Measurements from ENCODE around the gene PCDH15.
"Not testable (repeated sequence)": the region's sequence is repeated elsewhere in the genome, so short reads cannot be mapped to it uniquely, and the experiment has no call there.

Gene PCDH15

DNA sequence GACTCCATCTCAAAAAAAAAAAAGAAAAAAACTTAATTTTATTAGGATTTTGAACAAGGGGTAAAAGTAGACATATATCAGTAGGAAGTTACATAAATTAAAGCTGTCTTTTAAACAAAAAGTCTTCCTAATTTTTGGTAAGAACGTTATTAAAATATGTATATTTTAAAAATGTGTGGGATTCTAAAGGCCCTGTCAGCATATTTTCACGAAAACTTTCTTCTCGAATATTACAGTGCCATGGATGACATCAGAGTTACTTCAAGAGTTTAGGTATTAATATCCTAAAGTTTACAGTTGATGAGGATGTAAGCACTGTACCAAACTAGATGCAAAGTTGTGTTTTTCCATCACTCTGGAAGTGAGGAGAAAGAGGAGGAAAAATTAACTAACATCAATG, 820.8 kb downstream of the PCDH15 start:
- DNase-seq (ENCODE audit: low read depth), result no peak

GRCh38 chr10:53978301-53978700, 822.7 kb downstream of the PCDH15 start:
- DNase-seq (ENCODE audit: low read depth), result no peak

GRCh38 chr10:53977267-53977666, 823.8 kb downstream of the PCDH15 start:
- no peak for DNase-seq (ENCODE audit: low read depth)

GRCh38 chr10:53957401-53957800, 843.6 kb downstream of the PCDH15 start:
- DNase-seq (ENCODE audit: low read depth), result no peak

GRCh38 chr10:53955091-53955490, 845.9 kb downstream of the PCDH15 start:
- DNase-seq (ENCODE audit: low read depth), result no peak

- DNase-seq (ENCODE audit: low read depth), result no peak
Measured at GRCh38 chr10:53952698-53953630, 848.1 kb downstream of the PCDH15 start.

DNA sequence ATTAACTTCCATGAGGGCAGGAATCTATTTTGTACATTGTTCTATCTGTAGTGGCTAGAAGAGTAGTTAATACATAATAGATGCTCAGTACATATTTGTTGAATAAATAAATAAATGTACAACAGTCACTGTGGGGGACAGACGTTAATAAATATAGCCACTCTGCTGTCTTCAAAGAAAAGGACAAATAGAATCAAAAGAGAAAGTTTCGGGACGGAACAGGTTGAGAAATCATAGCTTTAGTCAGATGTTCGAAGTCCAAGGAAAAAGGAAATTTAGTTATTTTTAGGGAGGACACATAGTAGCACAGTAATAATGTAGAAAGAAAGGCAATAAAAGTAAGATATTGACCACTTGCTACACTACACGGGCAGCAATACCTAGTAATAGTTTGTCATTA, 861.4 kb downstream of the PCDH15 start:
- DNase-seq (ENCODE audit: low read depth), result no peak

- no peak for DNase-seq (ENCODE audit: low read depth)
Measured at GRCh38 chr10:53930648-53931047, 870.4 kb downstream of the PCDH15 start.

DNA sequence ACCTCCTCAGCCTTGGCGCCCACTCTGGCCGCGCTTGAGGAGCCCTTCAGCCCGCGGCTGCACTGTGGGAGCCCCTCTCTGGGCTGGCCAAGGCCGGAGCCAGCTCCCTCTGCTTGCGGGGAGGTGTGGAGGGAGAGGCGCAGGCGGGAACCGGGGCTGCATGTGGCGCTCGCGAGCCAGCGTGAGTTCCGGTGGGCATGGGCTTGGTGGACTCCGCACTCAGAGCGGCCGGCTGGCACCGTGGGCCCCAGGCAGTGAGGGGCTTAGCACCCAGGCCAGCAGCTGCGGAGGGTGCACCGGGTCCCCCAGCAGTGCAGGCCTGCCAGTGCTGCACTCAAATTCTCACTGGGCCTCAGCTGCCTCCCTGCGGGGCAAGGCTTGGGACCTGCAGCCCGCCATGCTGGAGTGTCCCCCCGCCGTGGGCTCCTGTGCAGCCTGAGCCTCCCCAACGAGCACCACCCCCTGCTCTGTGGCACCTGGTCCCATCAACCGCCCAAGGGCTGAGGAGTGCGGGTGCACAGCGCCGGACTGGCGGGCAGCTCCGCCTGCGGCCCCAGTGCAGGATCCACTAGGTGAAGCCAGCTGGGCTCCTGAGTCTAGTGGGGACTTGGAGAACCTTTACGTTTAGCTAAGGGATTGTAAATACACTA, 876.9 kb downstream of the PCDH15 start:
- not testable (repeated sequence) for DNase-seq (ENCODE audit: low read depth)

DNA sequence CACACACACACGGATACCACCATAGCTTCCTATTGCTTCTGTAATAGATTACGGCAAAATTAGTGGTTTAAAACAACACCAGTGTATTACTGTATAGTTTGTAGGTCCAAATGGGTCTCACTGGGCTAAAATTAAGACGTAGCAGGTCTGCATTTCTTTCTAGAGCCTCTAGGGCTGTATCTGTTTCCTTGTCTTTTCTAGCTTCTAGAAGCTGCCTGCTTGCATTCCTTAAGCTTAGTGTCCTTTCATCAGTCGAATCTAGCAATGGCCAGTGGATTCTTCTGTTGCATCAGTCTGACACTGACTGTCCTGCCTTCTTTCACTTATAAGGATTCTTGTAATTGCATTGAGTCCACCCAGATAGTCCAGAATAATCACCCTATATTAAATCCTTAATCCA, 882.3 kb downstream of the PCDH15 start:
- no peak for DNase-seq (ENCODE audit: low read depth)

DNA sequence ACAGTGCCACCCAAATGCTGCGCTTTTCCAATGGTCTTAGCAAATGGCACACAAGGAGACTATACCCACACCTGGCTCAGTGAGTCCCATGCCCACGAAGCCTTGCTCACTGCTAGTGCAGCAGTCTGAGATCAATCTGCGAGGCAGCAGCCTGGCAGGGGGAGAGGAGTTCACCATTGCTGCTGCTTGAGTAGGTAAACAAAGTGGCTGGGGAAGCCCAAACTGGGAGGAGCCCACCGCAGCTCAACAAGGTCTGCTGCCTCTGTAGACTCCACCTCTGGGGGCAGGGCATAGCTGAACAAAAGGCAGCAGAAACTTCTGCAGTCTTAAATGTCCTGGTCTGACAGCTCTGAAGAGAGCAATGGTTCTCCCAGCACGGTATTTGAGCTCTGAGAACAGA, 891.2 kb downstream of the PCDH15 start:
- no peak for DNase-seq (ENCODE audit: low read depth)

DNA sequence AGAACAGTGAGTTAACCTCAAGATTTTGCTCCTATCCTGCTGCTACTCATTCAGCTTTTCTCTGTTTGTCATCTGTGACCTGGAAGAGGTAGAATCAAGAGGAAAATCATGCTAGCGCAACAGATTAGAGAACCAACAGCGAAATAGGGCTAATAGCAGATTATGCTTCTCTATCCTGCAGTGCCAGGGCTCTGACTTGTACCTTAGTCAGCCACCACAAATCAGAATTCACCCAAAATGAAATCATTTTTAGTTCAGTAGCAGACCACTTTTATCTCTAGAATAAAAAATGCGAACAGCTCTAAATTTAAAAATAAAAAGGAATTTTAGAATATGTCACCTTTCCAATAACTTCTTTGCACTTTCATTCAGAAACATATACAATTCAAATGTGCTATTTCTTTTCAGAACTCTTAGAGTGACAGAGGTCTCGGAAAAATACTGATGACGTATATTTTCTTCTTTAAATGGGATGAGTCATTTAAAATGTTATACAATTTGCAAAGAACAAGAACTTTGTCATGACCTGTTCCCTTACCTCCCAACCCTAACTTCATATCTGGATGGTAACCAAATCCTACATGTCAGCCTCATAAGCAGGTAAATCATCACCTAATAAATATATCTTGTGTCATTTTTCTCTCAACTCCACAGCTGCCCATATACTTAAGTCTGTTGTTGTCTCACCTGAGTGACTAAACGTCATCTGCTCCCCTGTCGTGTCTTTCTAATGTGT, 896.4 kb downstream of the PCDH15 start:
- no peak for DNase-seq (ENCODE audit: low read depth)

DNA sequence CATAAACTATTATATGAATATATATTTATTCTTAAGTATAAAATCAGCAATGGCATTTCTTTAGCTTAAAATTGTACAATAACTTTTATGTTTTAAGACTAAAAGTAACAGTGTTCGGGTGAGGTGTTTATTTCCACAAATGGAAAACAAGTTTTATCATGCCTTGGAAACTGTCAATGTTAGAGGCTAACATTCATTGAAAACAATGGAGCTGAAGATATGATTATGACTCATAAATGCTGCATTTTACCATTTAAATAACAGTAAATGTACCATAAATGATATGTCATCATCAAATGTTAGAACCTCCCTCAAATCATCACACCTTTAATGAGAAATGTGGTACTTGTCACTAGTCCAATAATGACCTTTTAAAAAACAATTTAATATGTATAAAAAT, 897.3 kb downstream of the PCDH15 start:
- no peak for DNase-seq (ENCODE audit: low read depth)

- DNase-seq (ENCODE audit: low read depth), result no peak
Measured at GRCh38 chr10:53899463-53900160, 901.4 kb downstream of the PCDH15 start.

GRCh38 chr10:53898532-53898931, 902.5 kb downstream of the PCDH15 start:
- DNase-seq (ENCODE audit: low read depth), result no peak

GRCh38 chr10:53894145-53894544, 906.9 kb downstream of the PCDH15 start:
- DNase-seq (ENCODE audit: low read depth), result no peak

GRCh38 chr10:53893061-53893460, 908.0 kb downstream of the PCDH15 start:
- DNase-seq (ENCODE audit: low read depth), result no peak

DNA sequence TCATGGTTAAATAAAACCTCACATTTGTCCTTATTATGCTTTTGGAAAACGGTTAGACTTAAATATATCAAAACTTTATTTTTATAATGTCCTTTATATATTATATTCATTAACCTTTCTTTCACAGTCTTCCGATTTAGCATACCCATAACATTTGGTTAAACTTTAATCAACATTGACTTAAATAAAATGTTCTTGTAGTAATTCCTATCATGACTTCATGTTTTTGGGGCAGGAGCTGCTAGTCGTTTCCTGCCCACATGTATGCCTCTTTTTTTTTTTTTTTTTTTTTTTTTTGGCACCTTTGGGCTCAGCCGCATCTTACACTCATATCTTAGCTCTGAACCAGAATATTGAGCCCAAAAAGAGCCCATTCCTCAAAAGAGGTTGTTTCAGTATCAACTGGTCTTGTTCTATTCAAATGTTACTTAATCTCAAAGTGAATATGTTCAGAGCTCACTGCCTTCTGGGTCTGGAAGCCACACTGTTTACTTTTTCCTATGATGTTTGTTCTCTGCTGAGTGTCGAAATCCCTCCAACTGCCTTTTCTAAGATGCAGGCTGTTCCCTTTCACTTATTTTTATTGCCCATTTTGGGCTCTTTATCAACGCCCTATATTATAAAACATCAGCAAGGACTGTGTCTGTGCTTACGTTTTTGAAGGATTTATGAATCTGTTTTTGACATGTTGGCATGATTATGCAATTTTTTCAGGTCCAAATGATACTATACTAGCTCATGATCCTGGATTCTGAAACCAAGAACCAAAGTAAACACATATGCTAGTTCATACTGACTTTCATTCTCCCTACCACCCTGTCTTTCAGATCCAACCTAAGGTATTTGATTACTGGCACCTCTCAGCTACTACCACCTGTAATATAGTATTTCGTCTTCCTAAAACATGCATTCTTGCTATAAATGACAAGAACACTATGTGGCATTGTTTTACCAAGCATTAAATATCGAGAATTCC, 914.4 kb downstream of the PCDH15 start:
- no peak for DNase-seq (ENCODE audit: low read depth)

DNA sequence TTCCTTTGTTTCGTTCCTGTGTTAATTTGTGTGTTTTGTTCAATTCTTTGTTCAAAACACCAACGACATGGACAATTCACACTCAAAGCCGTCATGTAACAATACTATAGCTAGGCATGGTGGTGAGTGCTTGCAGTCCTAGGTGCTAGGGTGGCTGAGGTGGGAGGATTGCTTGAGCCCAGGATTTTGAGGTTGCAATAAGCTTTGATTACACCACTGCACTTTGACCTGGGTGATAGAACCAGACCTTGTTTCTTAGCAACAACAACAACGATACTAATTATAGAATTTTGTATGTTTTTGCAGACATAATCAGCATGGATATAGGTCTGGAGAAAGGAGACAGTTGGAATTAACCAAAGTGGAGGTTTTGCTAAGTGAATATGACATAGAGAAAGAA, 936.2 kb downstream of the PCDH15 start:
- no peak for DNase-seq (ENCODE audit: low read depth)

DNA sequence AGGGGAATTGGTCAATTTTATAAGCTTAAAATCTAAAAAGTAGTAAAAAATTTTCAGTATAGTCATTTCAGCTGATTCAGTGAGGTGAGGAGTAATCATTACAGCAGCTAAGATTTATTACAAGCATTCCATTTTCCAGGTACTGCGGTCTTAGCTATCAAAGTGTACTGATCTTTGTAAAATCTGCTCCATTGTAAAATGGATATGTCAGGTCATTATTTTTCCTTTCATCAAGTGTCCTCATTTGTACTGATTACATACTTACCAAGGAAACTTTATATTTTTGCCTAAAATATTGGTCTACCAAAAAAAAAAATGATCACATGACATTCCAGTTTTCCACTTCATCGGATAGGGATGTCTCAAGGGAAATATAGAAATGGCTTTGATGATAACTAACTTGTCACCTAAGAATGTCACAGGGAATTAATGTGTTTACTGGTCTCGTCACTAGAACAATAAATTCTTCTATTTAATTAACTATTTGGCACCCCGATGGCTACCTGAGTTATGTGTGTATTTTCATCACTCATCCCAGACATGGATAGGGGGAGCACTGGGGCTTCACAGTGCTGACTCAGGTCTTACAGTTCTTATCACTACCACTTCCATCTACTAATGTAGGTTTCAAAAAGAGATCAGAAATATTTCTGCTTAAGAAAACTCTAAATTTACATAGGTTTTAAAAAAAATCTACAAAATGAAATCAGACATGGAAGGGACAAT, 948.4 kb downstream of the PCDH15 start:
- no peak for DNase-seq (ENCODE audit: low read depth)

Data from amniotic epithelial cell (primary cell).